DND-41 (cell line): Measurements from ENCODE around the gene CDYL2.

Experiments
- ATAC-seq: fragments of 200-7000 bp; cut with Tn5 transposase; 3 replicates; pipeline ENCODE4 v1.9.1; 2021; ENCODE audit warnings: low read depth; ENCODE audit not compliant: insufficient read depth
- DNase-seq: peaks from one replicate; pipeline ENCODE4 v3.0.0-alpha.2; 2020
- H2AFZ ChIP-seq: 2 replicates; pipeline ENCODE4 v1.6.0; 2012; ENCODE audit warnings: low read depth, low read length
- H3K27ac ChIP-seq: 2 replicates; pipeline ENCODE4 v1.5.1; 2012; ENCODE audit warnings: low read length, inconsistent platforms
- H3K27me3 ChIP-seq: fragments of 200-600 bp; sonication (generic); 2 replicates; pipeline ENCODE4 v1.6.0; 2012; ENCODE audit warnings: low read length, mild to moderate bottlenecking, inconsistent platforms; ENCODE audit not compliant: insufficient read depth, poor library complexity
- H3K36me3 ChIP-seq: 2 replicates; pipeline ENCODE4 v1.5.1; 2012; ENCODE audit warnings: low read length, inconsistent platforms; ENCODE audit not compliant: insufficient read depth
- H3K4me1 ChIP-seq: 2 replicates; pipeline ENCODE4 v1.5.1; 2012; ENCODE audit warnings: mild to moderate bottlenecking, low read length; ENCODE audit not compliant: insufficient read depth
- H3K4me2 ChIP-seq: 2 replicates; pipeline ENCODE4 v1.6.0; 2012; ENCODE audit warnings: mild to moderate bottlenecking, moderate library complexity, low read length, inconsistent platforms; ENCODE audit not compliant: insufficient read depth
- H3K4me3 ChIP-seq, 2 experiments: fragments of 200-600 bp in 1 of 2; shearing (Covaris generic) in 1 of 2; 2 replicates each; pipeline ENCODE4 v1.5.1; 2012 to 2016; ENCODE audit warnings: inconsistent platforms in 2 of 2, low read length in 2 of 2, mild to moderate bottlenecking in 2 of 2, low read depth in 1 of 2, moderate library complexity in 1 of 2
- H3K79me2 ChIP-seq: 2 replicates; pipeline ENCODE4 v1.6.0; 2012; ENCODE audit warnings: low read length, inconsistent platforms; ENCODE audit not compliant: insufficient read depth
- H3K9ac ChIP-seq: 2 replicates; pipeline ENCODE4 v1.6.0; 2012; ENCODE audit warnings: low read depth, mild to moderate bottlenecking, inconsistent platforms, low read length, moderate library complexity
- H3K9me3 ChIP-seq: 2 replicates; pipeline ENCODE4 v1.5.1; 2012; ENCODE audit warnings: low read length, moderate library complexity, mild to moderate bottlenecking, inconsistent platforms; ENCODE audit not compliant: insufficient read depth, severe bottlenecking
- H4K20me1 ChIP-seq: 2 replicates; pipeline ENCODE4 v1.6.0; 2012; ENCODE audit warnings: low read length; ENCODE audit not compliant: insufficient read depth
- CTCF ChIP-seq: IDR thresholded peaks from 2 replicates; pipeline ENCODE4 v1.5.1; 2012; ENCODE audit warnings: borderline replicate concordance, low read length, moderate library complexity, mild to moderate bottlenecking; ENCODE audit not compliant: poor library complexity, severe bottlenecking; ENCODE audit errors: extremely low read depth
- EZH2 ChIP-seq: IDR thresholded peaks from 3 replicates; pipeline ENCODE4 v1.6.1; 2012; ENCODE audit warnings: borderline replicate concordance, low read depth, mild to moderate bottlenecking, moderate library complexity, low read length, inconsistent platforms; ENCODE audit not compliant: severe bottlenecking

CDYL2 gene

GRCh38 chr16:80806289-80806688, 1.9 kb upstream of the CDYL2 start:
- TF ChIP-seq CTCF: no peak
- TF ChIP-seq EZH2: no peak
- ATAC-seq: no peak
- no peak for DNase-seq
- no peak overlapping the region for H3K4me3 ChIP-seq
- no peak overlapping the region for H3K4me2 ChIP-seq
- no peaks in the 10 kb centered on the region for H3K36me3 ChIP-seq
- H3K27me3 ChIP-seq: no peaks in the 10 kb centered on the region
- no peak overlapping the region for H2AFZ ChIP-seq
- H3K9ac ChIP-seq: no peak overlapping the region
- H4K20me1 ChIP-seq: no peaks in the 10 kb centered on the region
- H3K9me3 ChIP-seq: no peaks in the 10 kb centered on the region
- H3K79me2 ChIP-seq: no peaks in the 10 kb centered on the region
- no peaks in the 10 kb centered on the region for H3K4me1 ChIP-seq
- H3K27ac ChIP-seq: no peak overlapping the region

- Histone ChIP-seq H3K36me3 (no peaks in the 10 kb centered on the region), H3K9ac (no peak overlapping the region), H3K4me3 (no peak overlapping the region), H3K4me1 (no peaks in the 10 kb centered on the region), H4K20me1 (no peaks in the 10 kb centered on the region), H3K4me2 (no peak overlapping the region), H3K27ac (no peak overlapping the region), H2AFZ (no peak overlapping the region), H3K27me3 (no peaks in the 10 kb centered on the region), H3K79me2 (no peaks in the 10 kb centered on the region), H3K9me3 (no peaks in the 10 kb centered on the region)
- DNase-seq (no peak), ATAC-seq (no peak)
- TF ChIP-seq EZH2 (no peak), CTCF (no peak)
Observed at GRCh38 chr16:80804056-80804525, 307 bp downstream of the CDYL2 start.

- Histone ChIP-seq H4K20me1 (no peaks in the 10 kb centered on the region), H3K27ac (no peak overlapping the region), H3K36me3 (no peaks in the 10 kb centered on the region), H3K4me2 (no peak overlapping the region), H3K9ac (no peak overlapping the region), H3K27me3 (no peaks in the 10 kb centered on the region), H2AFZ (no peak overlapping the region), H3K4me1 (no peaks in the 10 kb centered on the region), H3K79me2 (no peaks in the 10 kb centered on the region), H3K4me3 (no peak overlapping the region), H3K9me3 (no peaks in the 10 kb centered on the region)
- DNase-seq (no peak), ATAC-seq (no peak)
- no peak for TF ChIP-seq CTCF
Observed at GRCh38 chr16:80803339-80804055, 901 bp downstream of the CDYL2 start.
